Gastroesophageal sphincter (tissue), 3 donors: Measurements from ENCODE around the gene CXXC1.

Experiments
- EP300 ChIP-seq: sonication (generic); formaldehyde crosslinking; IDR thresholded peaks from one replicate; pipeline ENCODE4 v1.6.1; 2017; ENCODE audit warnings: antibody characterized with exemption, mild to moderate bottlenecking
- TF ChIP-seq, protein P1 (sequence below), 4 experiments: fragments of 200-600 bp in 2 of 4; fragments of 450-650 bp in 2 of 4; sonication (generic) in 1 of 4; IDR thresholded peaks; one replicate each; pipeline ENCODE4 v1.5.1; 2017 to 2019; ENCODE audit warnings: antibody characterized with exemption in 4 of 4, mild to moderate bottlenecking in 2 of 4, moderate library complexity in 2 of 4

DNA sequence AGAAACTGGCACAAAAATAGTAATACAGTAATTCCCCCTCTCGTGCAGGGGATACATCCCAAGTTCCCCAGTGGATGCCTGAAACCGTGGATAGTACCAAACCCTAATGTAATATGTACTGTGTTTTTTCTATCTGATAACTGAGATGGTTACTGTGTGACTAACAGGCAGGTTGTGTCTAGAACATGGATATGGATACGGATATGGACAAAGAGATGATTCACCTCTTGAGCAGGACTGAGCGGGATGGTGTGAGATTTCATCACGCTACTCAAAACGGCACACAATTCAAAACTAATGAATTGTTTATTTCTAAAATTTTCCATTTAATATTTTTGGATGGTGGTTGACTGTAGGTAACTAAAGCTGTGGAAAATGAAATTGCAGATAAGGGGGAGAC is 9.6 kb downstream of the CXXC1 start:
- TF ChIP-seq EP300, result no peak
- TF ChIP-seq, protein P1, sequence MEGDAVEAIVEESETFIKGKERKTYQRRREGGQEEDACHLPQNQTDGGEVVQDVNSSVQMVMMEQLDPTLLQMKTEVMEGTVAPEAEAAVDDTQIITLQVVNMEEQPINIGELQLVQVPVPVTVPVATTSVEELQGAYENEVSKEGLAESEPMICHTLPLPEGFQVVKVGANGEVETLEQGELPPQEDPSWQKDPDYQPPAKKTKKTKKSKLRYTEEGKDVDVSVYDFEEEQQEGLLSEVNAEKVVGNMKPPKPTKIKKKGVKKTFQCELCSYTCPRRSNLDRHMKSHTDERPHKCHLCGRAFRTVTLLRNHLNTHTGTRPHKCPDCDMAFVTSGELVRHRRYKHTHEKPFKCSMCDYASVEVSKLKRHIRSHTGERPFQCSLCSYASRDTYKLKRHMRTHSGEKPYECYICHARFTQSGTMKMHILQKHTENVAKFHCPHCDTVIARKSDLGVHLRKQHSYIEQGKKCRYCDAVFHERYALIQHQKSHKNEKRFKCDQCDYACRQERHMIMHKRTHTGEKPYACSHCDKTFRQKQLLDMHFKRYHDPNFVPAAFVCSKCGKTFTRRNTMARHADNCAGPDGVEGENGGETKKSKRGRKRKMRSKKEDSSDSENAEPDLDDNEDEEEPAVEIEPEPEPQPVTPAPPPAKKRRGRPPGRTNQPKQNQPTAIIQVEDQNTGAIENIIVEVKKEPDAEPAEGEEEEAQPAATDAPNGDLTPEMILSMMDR (IDR thresholded peaks at IDR 0.05), result no peak
